H1 (cell line): ENCODE measurements around the gene FAHD1. TPM values are rescaled to one million over a fixed set of nuclear protein-coding genes. Genes with fewer than 3 reads are reported as not detected.

Experiments used
- CTCF ChIA-PET: fragments of 300-600 bp; sonication (Branson Sonifier 250); formaldehyde crosslinking; loops from one replicate; lab custom pipeline; 2021; ENCODE audit not compliant: partially characterized antibody; lab: Charles Lee
- POLR2A ChIA-PET: fragments of 300-600 bp; sonication (Branson Sonifier 250); formaldehyde crosslinking; loops from one replicate; lab custom pipeline; 2021; ENCODE audit warnings: inconsistent platforms; ENCODE audit not compliant: partially characterized antibody; lab: Charles Lee
- DNase-seq, 2 experiments: peaks; one replicate each; pipeline versions ENCODE4 v3.0.0 to v3.0.0-alpha.2; 2010 to 2022; ENCODE audit warnings: low spot score in 2 of 2, low read depth in 1 of 2, mixed read lengths in 1 of 2
- FAIRE-seq: peaks from 2 replicates; lab custom pipeline; 2011; peaks lifted over from hg19 to GRCh38; lab: Jason Lieb, UNC
- H2AFZ ChIP-seq: 2 replicates; pipeline ENCODE4 v1.8.1; 2012; ENCODE audit warnings: low read length, inconsistent platforms
- H2AK5ac ChIP-seq: 2 replicates; pipeline ENCODE4 v1.6.1; 2013; ENCODE audit warnings: low read depth, low read length
- H2BK120ac ChIP-seq: replicated peaks from 2 replicates; pipeline ENCODE3; 2013; ENCODE audit warnings: low read depth, low read length, inconsistent platforms
- H2BK12ac ChIP-seq: 2 replicates; pipeline ENCODE4 v1.6.1; 2013; ENCODE audit warnings: low read depth, low read length
- H2BK15ac ChIP-seq: 2 replicates; pipeline ENCODE4 v1.6.1; 2013; ENCODE audit warnings: low read length
- H2BK20ac ChIP-seq: 2 replicates; pipeline ENCODE4 v1.6.1; 2013; ENCODE audit warnings: low read length
- H2BK5ac ChIP-seq: 2 replicates; pipeline ENCODE4 v1.6.1; 2013; ENCODE audit warnings: low read depth, low read length
- H3K14ac ChIP-seq: 2 replicates; pipeline ENCODE4 v1.6.1; 2013; ENCODE audit warnings: inconsistent platforms; ENCODE audit not compliant: insufficient read length
- H3K18ac ChIP-seq: 2 replicates; pipeline ENCODE4 v1.6.1; 2013; ENCODE audit warnings: low read length; ENCODE audit errors: extremely low read depth
- H3K23ac ChIP-seq: 2 replicates; pipeline ENCODE4 v1.6.1; 2013; ENCODE audit warnings: inconsistent platforms; ENCODE audit not compliant: insufficient read length
- H3K23me2 ChIP-seq: 2 replicates; pipeline ENCODE4 v1.6.1; 2013; ENCODE audit warnings: low read depth, low read length
- H3K27ac ChIP-seq: 2 replicates; pipeline ENCODE4 v1.6.1; 2011; ENCODE audit warnings: low read depth, low read length, inconsistent platforms
- H3K27me3 ChIP-seq, 4 experiments: replicated peaks in 1 of 4; 1 replicate in 1 of 4; 2 replicates in 3 of 4; pipeline versions ENCODE4 v1.6.1 to v1.8.1; 2011 to 2013; ENCODE audit warnings: low read length in 3 of 4, mild to moderate bottlenecking in 3 of 4, inconsistent platforms in 2 of 4, mixed read lengths in 2 of 4, moderate library complexity in 1 of 4; ENCODE audit not compliant: control insufficient read depth in 3 of 4, insufficient read depth in 3 of 4; ENCODE audit errors: extremely low read depth in 1 of 4
- H3K36me3 ChIP-seq, 4 experiments: 2 replicates each; pipeline versions ENCODE4 v1.6.1 to v1.8.1; 2011 to 2013; ENCODE audit warnings: mild to moderate bottlenecking in 4 of 4, low read length in 3 of 4, moderate library complexity in 2 of 4, control low read depth in 1 of 4, inconsistent platforms in 1 of 4; ENCODE audit not compliant: insufficient read depth in 4 of 4, control insufficient read depth in 2 of 4
- H3K4ac ChIP-seq: replicated peaks from 2 replicates; pipeline ENCODE3; 2013; ENCODE audit warnings: low read length, low read depth, mixed read lengths, inconsistent platforms; ENCODE audit not compliant: insufficient read length
- H3K4me1 ChIP-seq, 4 experiments: replicated peaks in 1 of 4; 1 replicate in 1 of 4; 2 replicates in 3 of 4; pipeline versions ENCODE4 v1.6.1 to v1.8.1; 2011 to 2013; ENCODE audit warnings: low read length in 3 of 4, inconsistent platforms in 2 of 4, mixed read lengths in 1 of 4; ENCODE audit not compliant: insufficient read depth in 4 of 4, control insufficient read depth in 3 of 4
- H3K4me2 ChIP-seq, 2 experiments: 2 replicates each; pipeline versions ENCODE4 v1.6.1 to v1.8.1; 2011 to 2013; ENCODE audit warnings: low read depth in 2 of 2, low read length in 2 of 2, control low read depth in 1 of 2, inconsistent platforms in 1 of 2, mild to moderate bottlenecking in 1 of 2; ENCODE audit not compliant: insufficient read depth in 1 of 2
- H3K4me3 ChIP-seq, 4 experiments: fragments of 200-600, 300-600 bp in 1 of 4; sonication (generic), shearing (Covaris generic), sonication (Bioruptor Twin) in 1 of 4; 2 replicates each; pipeline versions ENCODE4 v1.5.1 to v1.8.1; 2011 to 2016; ENCODE audit warnings: low read length in 4 of 4, low read depth in 3 of 4, control low read depth in 2 of 4, inconsistent platforms in 2 of 4, mild to moderate bottlenecking in 2 of 4, mixed read lengths in 1 of 4, moderate library complexity in 1 of 4; ENCODE audit not compliant: insufficient read depth in 2 of 4; ENCODE audit errors: extremely low read depth in 1 of 4
- H3K56ac ChIP-seq: replicated peaks from 2 replicates; pipeline ENCODE3; 2013; ENCODE audit warnings: low read depth, mild to moderate bottlenecking, mixed read lengths, low read length, inconsistent platforms; ENCODE audit not compliant: insufficient read length
- H3K79me1 ChIP-seq: 2 replicates; pipeline ENCODE4 v1.6.1; 2013; ENCODE audit warnings: low read depth, low read length, control low read depth
- H3K79me2 ChIP-seq, 2 experiments: 2 replicates each; pipeline versions ENCODE4 v1.6.1 to v1.8.1; 2012 to 2013; ENCODE audit warnings: low read length in 2 of 2, mild to moderate bottlenecking in 2 of 2, inconsistent platforms in 1 of 2; ENCODE audit not compliant: insufficient read depth in 2 of 2, control insufficient read depth in 1 of 2
- H3K9ac ChIP-seq, 4 experiments: replicated peaks in 1 of 4; 1 replicate in 1 of 4; 2 replicates in 3 of 4; pipeline versions ENCODE4 v1.6.1 to v1.8.1; 2011 to 2013; ENCODE audit warnings: low read depth in 3 of 4, low read length in 3 of 4, control low read depth in 2 of 4, mild to moderate bottlenecking in 2 of 4, moderate library complexity in 2 of 4, inconsistent platforms in 1 of 4; ENCODE audit errors: extremely low read depth in 1 of 4
- H3K9me3 ChIP-seq, 2 experiments: 2 replicates each; pipeline versions ENCODE4 v1.6.1 to v1.8.1; 2012 to 2013; ENCODE audit warnings: mild to moderate bottlenecking in 2 of 2, moderate library complexity in 2 of 2, control low read depth in 1 of 2, inconsistent platforms in 1 of 2, low read depth in 1 of 2, low read length in 1 of 2, mixed read lengths in 1 of 2; ENCODE audit not compliant: insufficient read depth in 2 of 2
- H4K20me1 ChIP-seq, 2 experiments: replicated peaks in 1 of 2; 2 replicates each; pipeline versions ENCODE3 to v1.8.1; 2011 to 2013; ENCODE audit warnings: inconsistent platforms in 2 of 2, low read length in 2 of 2, mild to moderate bottlenecking in 1 of 2; ENCODE audit not compliant: insufficient read depth in 2 of 2, control insufficient read depth in 1 of 2
- H4K5ac ChIP-seq: 2 replicates; pipeline ENCODE4 v1.6.1; 2013; ENCODE audit warnings: low read length, low read depth, mixed read lengths, inconsistent platforms; ENCODE audit not compliant: insufficient read length
- H4K8ac ChIP-seq: 2 replicates; pipeline ENCODE4 v1.8.0; 2013; ENCODE audit warnings: mild to moderate bottlenecking, moderate library complexity, low read length, inconsistent platforms; ENCODE audit not compliant: insufficient read depth; ENCODE audit errors: extremely low read depth
- H4K91ac ChIP-seq: replicated peaks from 2 replicates; pipeline ENCODE3; 2013; ENCODE audit warnings: low read length, mixed read lengths, inconsistent platforms; ENCODE audit not compliant: insufficient read length
- EGR1 ChIP-seq: IDR thresholded peaks from 2 replicates; pipeline ENCODE4 v1.6.1; 2011; ENCODE audit warnings: low read depth, low read length, borderline replicate concordance
- FOSL1 ChIP-seq: IDR thresholded peaks from 2 replicates; pipeline ENCODE4 v1.6.1; 2011; ENCODE audit warnings: mild to moderate bottlenecking, low read depth, low read length, moderate library complexity; ENCODE audit not compliant: insufficient read depth
- GABPA ChIP-seq: IDR thresholded peaks from 2 replicates; pipeline ENCODE4 v1.6.1; 2011; ENCODE audit warnings: mild to moderate bottlenecking, low read length, moderate library complexity, borderline replicate concordance; ENCODE audit not compliant: insufficient read depth
- GTF2F1 ChIP-seq: IDR thresholded peaks from 2 replicates; pipeline ENCODE4 v1.6.1; 2012; ENCODE audit warnings: low read depth, low read length, improper control_type of control experiment, borderline replicate concordance
- NRF1 ChIP-seq: IDR thresholded peaks from 2 replicates; pipeline ENCODE4 v1.6.1; 2011; ENCODE audit warnings: mild to moderate bottlenecking, low read depth, low read length, improper control_type of control experiment
- RFX5 ChIP-seq: IDR thresholded peaks from 2 replicates; pipeline ENCODE4 v1.6.1; 2011; ENCODE audit warnings: low read depth, low read length, improper control_type of control experiment, borderline replicate concordance
- SRF ChIP-seq: IDR thresholded peaks from 2 replicates; pipeline ENCODE4 v1.6.1; 2011; ENCODE audit warnings: mild to moderate bottlenecking, low read depth, low read length, moderate library complexity
- TBP ChIP-seq: IDR thresholded peaks from 2 replicates; pipeline ENCODE4 v1.6.1; 2011; ENCODE audit warnings: low read depth, low read length, improper control_type of control experiment
- YY1 ChIP-seq: IDR thresholded peaks from 2 replicates; pipeline ENCODE4 v1.6.1; 2011; ENCODE audit warnings: low read depth, mild to moderate bottlenecking, low read length
- WGBS, 2 experiments: shearing (Covaris generic) in 1 of 2; methylation state at CpG; one replicate each; pipeline versions ENCODE4 v1.1.6 to v1.1.7; 2013 to 2015; ENCODE audit warnings: low lambda C conversion rate in 2 of 2, mixed read lengths in 2 of 2, inconsistent platforms in 1 of 2, low coverage in 1 of 2, missing lambda C conversion rate in 1 of 2; ENCODE audit not compliant: insufficient replicate concordance in 2 of 2, insufficient coverage in 1 of 2, insufficient read length in 1 of 2; ENCODE audit errors: extremely low coverage in 1 of 2, missing lambda C conversion rate in 1 of 2; 5-methylcytosine and 5-hydroxymethylcytosine counted together
- polyA plus RNA-seq, 7 experiments: library from polyadenylated mRNA; depleted of rRNA in 3 of 7; stranded (reverse) in 5 of 7; unstranded in 2 of 7; fragments of >200 nt in 5 of 7; fragments of 200-250 nt in 2 of 7; gene quantifications; 1 replicate in 5 of 7; 2 replicates in 1 of 7; 4 replicates in 1 of 7; pipeline versions ENCODE4 v1.2.1 to v1.2.3, GENCODE V29; 2011 to 2013; ENCODE audit warnings: missing spikeins in 2 of 7, mixed read lengths in 2 of 7
- total RNA-seq: library from RNA; stranded (reverse); fragmentation: NEBNext Ultra II Directional; extraction: Animal tissue kit (Norgen Biotek cat#: 25700); gene quantifications from 2 replicates; pipeline ENCODE4 v1.2.1, GENCODE V29; 2021
- TF ChIP-seq, protein P1 (sequence below): IDR thresholded peaks from 2 replicates; pipeline ENCODE4 v1.6.1; 2011; ENCODE audit warnings: low read length, improper control_type of control experiment
- TF ChIP-seq, protein P2 (sequence below): IDR thresholded peaks from 2 replicates; pipeline ENCODE4 v1.6.1; 2011; ENCODE audit warnings: low read depth, mild to moderate bottlenecking, low read length; ENCODE audit not compliant: insufficient read depth

The FAHD1 gene
- total and polyA plus RNA-seq, 2 of the 8 experiments (the other 6 are each of a cell fraction or from before 2014, with no cell fraction given) = 20.4 to 31.9 TPM

DNA sequence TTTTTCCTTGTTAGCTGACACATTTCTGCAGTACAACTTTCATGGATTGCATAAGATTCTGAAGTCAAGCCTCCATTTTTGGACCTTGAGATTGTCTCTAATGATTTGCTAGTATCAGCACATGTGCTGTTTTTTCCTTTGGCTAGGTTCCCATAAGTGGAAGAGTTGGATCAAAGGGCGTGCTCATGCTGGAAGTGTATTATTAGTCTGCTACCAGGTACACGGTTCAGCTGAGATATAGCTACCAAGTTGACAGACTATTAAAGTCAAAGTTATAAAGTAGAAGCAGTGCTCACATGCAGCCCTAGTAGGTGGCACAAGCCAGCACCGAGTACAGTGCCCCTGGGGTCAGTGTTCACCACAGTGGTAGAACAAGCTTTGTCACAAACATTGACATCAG is 3.2 kb downstream of the FAHD1 start:
- Histone ChIP-seq H3K27me3 (peaks cover 0 to 3% (median 0%) of the 10 kb centered on the region in 4 experiments; a peak in 4 of 7 replicates), H3K4me2 (no peak overlapping the region), H2BK12ac (no peak overlapping the region), H3K36me3 (no peaks in the 10 kb centered on the region), H3K14ac (no peak overlapping the region), H2AK5ac (no peak overlapping the region), H3K4ac (no peak overlapping the region), H4K91ac (no peak overlapping the region), H3K9ac (no peak overlapping the region), H3K18ac (no peak overlapping the region), H2AFZ (no peak overlapping the region), H4K5ac (no peak overlapping the region), H3K4me1 (peaks cover 0 to 10% (median 3%) of the 10 kb centered on the region in 4 experiments; a peak in 5 of 7 replicates), H2BK15ac (no peak overlapping the region), H3K23ac (no peak overlapping the region), H2BK20ac (no peak overlapping the region), H3K79me1 (peaks cover 10% of the 10 kb centered on the region), H4K20me1 (peaks cover 0 to 5% of the 10 kb centered on the region in 2 experiments), H3K23me2 (peaks cover 3% of the 10 kb centered on the region; the same call in 1 of the 2 replicates), H2BK120ac (no peak overlapping the region), H2BK5ac (no peak overlapping the region), H3K79me2 (peaks cover 0 to 20% of the 10 kb centered on the region in 2 experiments; a peak in 2 of 4 replicates), H4K8ac (no peak overlapping the region), H3K9me3 (no peaks in the 10 kb centered on the region), H3K27ac (no peak overlapping the region), H3K4me3 (no peak overlapping the region), H3K56ac (no peak overlapping the region)
- POLR2A ChIA-PET = interaction anchor here (1.4 kb wide), 1 partner anchor 134 kb away, joined by 5 read pairs; the partner anchor contains the start of gene RPS2
- FAIRE-seq = no peak
- 93% methylated on average over 3 of the region's 3 CpGs; no CpG with 5 or more reads in 1 of the 2 experiments for WGBS, 2 experiments
- CTCF ChIA-PET = interaction anchor here (1.6 kb wide), 1 partner anchor 122 kb away, joined by 3 read pairs; no protein-coding TSS in a partner anchor
- TF ChIP-seq, protein P1, sequence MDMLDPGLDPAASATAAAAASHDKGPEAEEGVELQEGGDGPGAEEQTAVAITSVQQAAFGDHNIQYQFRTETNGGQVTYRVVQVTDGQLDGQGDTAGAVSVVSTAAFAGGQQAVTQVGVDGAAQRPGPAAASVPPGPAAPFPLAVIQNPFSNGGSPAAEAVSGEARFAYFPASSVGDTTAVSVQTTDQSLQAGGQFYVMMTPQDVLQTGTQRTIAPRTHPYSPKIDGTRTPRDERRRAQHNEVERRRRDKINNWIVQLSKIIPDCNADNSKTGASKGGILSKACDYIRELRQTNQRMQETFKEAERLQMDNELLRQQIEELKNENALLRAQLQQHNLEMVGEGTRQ = no peak
- TF ChIP-seq TBP (no peak), FOSL1 (no peak), NRF1 (no peak), EGR1 (no peak), SRF (no peak), YY1 (no peak), GABPA (no peak), RFX5 (no peak), GTF2F1 (no peak)
- TF ChIP-seq, protein P2, sequence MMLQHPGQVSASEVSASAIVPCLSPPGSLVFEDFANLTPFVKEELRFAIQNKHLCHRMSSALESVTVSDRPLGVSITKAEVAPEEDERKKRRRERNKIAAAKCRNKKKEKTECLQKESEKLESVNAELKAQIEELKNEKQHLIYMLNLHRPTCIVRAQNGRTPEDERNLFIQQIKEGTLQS = no peak
- no peak for DNase-seq
